ENCODE results near the gene TMEM108.

TMEM108 gene

GRCh38 chr3:133408366-133408765 is 370.2 kb downstream of the TMEM108 start:
- in situ Hi-C loops (cut with HindIII; ENCODE audit: low sequenced_read_pairs): no loop called here

- in situ Hi-C loops (cut with HindIII; ENCODE audit: low sequenced_read_pairs): no loop called here
Observed at GRCh38 chr3:133408961-133409360, 370.8 kb downstream of the TMEM108 start.

GRCh38 chr3:133410191-133410892 is 372.2 kb downstream of the TMEM108 start:
- in situ Hi-C loops (cut with HindIII; ENCODE audit: low sequenced_read_pairs): no loop called here

GRCh38 chr3:133412183-133413132 is 374.3 kb downstream of the TMEM108 start:
- in situ Hi-C loops (cut with HindIII; ENCODE audit: low sequenced_read_pairs): no loop called here

- in situ Hi-C loops (cut with HindIII; ENCODE audit: low sequenced_read_pairs): no loop called here
Observed at GRCh38 chr3:133413161-133414020, 375.2 kb downstream of the TMEM108 start.

- in situ Hi-C loops (cut with HindIII; ENCODE audit: low sequenced_read_pairs): no loop called here
Observed at GRCh38 chr3:133414021-133414392, 375.8 kb downstream of the TMEM108 start.

DNA sequence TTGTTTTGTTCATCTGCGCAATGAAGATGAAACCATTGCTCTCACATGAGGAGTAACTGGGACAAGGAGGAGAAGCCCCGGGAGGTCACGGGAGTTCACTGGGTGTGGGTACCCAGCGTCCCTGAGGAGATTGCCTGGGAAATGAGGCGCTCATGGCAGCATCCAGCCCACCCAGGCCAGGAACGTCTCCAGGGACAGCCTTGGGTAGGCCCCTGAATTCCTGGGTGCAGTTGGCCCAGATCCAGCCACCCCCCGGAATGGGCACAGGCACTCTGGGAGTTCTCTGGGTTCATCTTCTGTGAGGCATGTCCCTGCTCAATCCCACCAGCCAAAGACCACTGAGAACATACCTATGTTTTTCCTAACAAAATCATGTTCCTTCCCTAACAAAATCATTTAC is 380.2 kb downstream of the TMEM108 start:
- in situ Hi-C loops (cut with HindIII; ENCODE audit: low sequenced_read_pairs): no loop called here

DNA sequence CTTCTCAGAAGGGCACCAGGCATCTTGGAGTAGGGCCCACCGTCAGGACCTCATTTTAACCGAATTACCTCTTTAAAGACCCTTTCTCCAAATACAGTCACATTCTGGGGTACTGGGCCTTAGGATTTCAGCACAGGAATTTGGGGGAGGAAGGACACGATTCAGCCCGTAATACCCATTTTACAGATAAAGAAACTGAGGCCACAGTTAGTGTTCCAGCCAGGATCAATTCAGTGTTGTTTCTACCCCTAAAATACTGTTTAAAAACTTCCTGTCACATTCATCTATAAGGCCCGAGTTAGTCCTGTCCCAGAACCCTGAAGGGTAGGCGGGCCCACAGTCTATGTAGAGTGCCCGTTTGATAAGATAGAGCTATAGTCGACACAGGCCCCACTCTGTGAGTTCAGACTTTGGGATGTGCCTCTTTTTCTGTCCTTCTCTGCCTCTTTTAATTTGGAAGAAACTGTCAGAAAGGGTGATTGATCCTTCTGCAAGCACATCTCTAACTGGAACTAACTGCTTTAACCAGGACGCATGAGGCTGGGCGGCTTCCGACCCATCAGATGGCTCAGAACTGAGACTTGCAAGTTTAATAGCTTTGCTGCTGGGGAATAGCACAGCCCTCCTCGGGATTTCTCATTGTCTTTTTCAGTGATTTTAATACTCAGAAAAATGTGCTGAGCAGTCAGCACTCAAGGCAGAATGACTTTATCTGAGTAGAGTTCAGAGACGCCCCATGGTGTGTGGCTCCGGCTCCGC is 381.1 kb downstream of the TMEM108 start:
- in situ Hi-C loops (cut with HindIII; ENCODE audit: low sequenced_read_pairs): no loop called here

- in situ Hi-C loops (cut with HindIII; ENCODE audit: low sequenced_read_pairs): no loop called here
Observed at GRCh38 chr3:133424937-133425869, 387.0 kb downstream of the TMEM108 start.

GRCh38 chr3:133425898-133426297 is 387.7 kb downstream of the TMEM108 start:
- in situ Hi-C loops (cut with HindIII; ENCODE audit: low sequenced_read_pairs): no loop called here

- in situ Hi-C loops (cut with HindIII; ENCODE audit: low sequenced_read_pairs): no loop called here
Observed at GRCh38 chr3:133426721-133427120, 388.5 kb downstream of the TMEM108 start.

GRCh38 chr3:133428552-133428951 is 390.4 kb downstream of the TMEM108 start:
- in situ Hi-C loops (cut with HindIII; ENCODE audit: low sequenced_read_pairs): no loop called here

GRCh38 chr3:133429063-133429462 is 390.9 kb downstream of the TMEM108 start:
- in situ Hi-C loops (cut with HindIII; ENCODE audit: low sequenced_read_pairs): no loop called here

DNA sequence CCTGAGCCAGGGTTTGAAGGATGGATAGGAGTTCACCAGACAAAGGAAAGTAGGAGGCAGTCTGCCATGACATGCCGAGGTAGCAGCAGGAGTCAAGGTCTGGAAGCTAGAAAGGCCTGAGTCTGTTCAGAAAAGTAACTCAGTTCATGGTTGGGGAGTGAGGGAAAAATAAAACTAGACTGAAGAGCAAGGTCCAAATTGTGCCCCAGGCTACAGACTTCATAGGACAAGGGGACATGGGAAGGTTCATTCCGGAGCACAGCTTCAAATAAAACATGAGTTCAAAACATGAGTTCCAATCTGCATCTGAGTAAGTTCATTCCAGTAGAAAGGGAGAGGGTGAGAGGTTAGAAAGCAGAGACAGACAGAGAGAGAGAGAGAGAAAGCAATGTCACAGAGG is 401.4 kb downstream of the TMEM108 start:
- in situ Hi-C loops (cut with HindIII; ENCODE audit: low sequenced_read_pairs): no loop called here

DNA sequence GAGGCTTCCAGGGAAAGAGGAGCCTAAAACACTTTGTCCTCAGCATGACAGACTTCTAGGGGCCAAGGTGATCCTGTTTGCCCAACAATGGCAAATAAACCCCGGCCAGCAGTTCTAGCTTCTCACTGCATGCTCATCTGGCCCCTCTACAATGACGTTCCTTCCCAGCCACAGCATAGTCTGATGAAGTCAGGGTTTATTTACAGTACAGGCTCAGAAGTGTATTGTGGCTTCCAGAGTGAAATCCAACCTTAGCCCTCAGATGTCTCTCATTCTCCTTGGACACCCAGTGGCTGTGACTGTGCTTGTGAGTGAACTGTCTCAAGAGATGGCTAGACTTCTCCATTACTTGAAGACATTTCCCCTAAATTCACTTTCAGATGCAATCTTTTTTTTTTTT is 402.5 kb downstream of the TMEM108 start:
- in situ Hi-C loops (cut with HindIII; ENCODE audit: low sequenced_read_pairs): no loop called here

DNA sequence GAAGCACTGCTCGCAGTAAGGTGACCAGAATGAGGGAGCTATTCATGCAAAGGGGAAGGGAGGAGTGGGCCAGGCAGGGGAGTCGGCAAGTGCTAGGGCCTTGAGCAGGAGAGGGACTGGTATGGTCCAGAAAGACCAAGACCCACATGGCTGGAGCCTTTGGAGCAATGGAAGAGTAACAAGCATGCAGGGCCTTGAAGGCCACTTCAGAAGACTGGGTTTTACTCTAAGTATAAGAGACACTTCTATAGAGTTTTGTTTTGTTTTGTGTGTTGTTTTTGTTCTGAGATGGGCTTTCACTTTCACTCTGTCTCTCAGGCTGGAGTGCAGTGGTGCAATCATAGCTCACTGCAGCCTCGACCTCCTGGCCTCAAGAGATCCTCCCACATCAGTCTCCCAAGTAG is 403.7 kb downstream of the TMEM108 start:
- in situ Hi-C loops (cut with HindIII; ENCODE audit: low sequenced_read_pairs): no loop called here

DNA sequence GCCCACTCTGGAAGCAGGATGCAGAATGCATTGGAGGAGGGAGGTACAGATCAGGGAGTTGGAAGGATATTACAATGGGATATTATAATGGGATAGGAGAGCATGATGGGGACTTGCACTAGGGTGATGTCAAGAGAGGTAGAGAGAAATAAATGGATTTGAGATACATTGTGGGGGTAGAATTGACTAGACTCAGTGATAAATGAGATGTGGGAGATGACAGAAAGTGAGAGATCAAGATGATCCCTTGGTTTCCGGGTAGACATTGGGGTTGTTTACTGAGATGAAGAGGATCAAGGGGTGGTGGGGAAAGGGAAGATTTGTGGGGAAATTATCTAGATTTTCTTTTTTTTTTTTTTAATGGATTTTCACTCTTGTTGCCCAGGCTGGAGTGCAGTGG is 404.3 kb downstream of the TMEM108 start:
- in situ Hi-C loops (cut with HindIII; ENCODE audit: low sequenced_read_pairs): no loop called here

DNA sequence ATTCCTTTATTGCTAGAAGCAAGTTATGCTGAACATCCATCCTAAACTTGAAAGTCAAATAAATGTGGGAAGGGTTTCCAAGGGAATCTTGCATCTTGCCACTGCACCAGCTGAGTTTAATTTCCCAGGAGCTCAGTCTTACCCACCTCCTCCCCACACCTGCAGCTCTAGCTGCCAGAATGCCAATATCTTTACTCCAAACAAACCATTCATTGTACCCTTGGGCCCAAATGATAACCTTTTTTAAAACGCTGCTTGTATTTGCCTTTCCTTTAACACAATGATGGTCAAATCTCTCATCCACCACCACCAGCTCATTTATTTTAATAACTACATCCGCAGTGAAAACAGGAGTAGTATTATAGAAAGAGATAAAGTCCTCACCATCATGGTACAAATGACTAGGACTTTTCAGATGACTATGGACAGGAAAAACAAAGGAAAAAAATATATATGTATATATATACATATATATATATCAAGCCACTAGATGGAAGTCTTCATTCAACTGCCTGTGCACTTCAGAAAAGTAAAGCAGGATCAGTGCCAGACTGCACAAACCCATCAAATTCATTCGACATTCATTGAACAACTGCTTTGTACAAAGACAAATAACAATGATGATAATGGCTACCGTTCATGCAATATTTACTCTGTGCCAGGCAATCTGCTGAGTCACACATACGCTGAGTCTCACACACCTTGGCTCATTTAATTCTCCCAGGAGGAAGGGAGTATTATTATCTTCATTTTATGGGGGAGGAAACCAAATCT is 405.6 kb downstream of the TMEM108 start:
- in situ Hi-C loops (cut with HindIII; ENCODE audit: low sequenced_read_pairs): no loop called here

- in situ Hi-C loops (cut with HindIII; ENCODE audit: low sequenced_read_pairs): no loop called here
Observed at GRCh38 chr3:133444423-133444774, 406.2 kb downstream of the TMEM108 start.

Data from DLD1 (cell line).